Neuronal stem cell (in vitro differentiated cells): ENCODE data around the gene GRIK4.

ENCODE experiments used
- DNase-seq: peaks from one replicate; pipeline ENCODE4 v3.0.0-alpha.2; 2013; ENCODE audit warnings: low spot score
- H2AFZ ChIP-seq: one replicate; pipeline ENCODE4 v1.6.1; 2013; ENCODE audit warnings: mild to moderate bottlenecking, low read length, inconsistent platforms
- H2AK5ac ChIP-seq: 2 replicates; pipeline ENCODE4 v1.6.1; 2013; ENCODE audit warnings: low read depth, mild to moderate bottlenecking, inconsistent platforms, low read length, moderate library complexity, mixed read lengths
- H2BK120ac ChIP-seq: 2 replicates; pipeline ENCODE4 v1.6.1; 2013; ENCODE audit warnings: low read depth, mild to moderate bottlenecking, inconsistent platforms, low read length, moderate library complexity, mixed read lengths
- H2BK12ac ChIP-seq: one replicate; pipeline ENCODE4 v1.6.1; 2013; ENCODE audit warnings: low read length, inconsistent platforms
- H2BK15ac ChIP-seq: 2 replicates; pipeline ENCODE4 v1.6.1; 2013; ENCODE audit warnings: mild to moderate bottlenecking, low read length, inconsistent platforms, mixed read lengths
- H2BK5ac ChIP-seq: one replicate; pipeline ENCODE4 v1.6.1; 2013; ENCODE audit warnings: inconsistent platforms, mild to moderate bottlenecking, low read length, moderate library complexity
- H3K14ac ChIP-seq: one replicate; pipeline ENCODE4 v1.6.1; 2013; ENCODE audit warnings: low read length, inconsistent platforms
- H3K18ac ChIP-seq: 2 replicates; pipeline ENCODE4 v1.6.1; 2013; ENCODE audit warnings: low read length, inconsistent platforms
- H3K23ac ChIP-seq: 2 replicates; pipeline ENCODE4 v1.6.1; 2013; ENCODE audit warnings: low read depth, mild to moderate bottlenecking, mixed read lengths, low read length, inconsistent platforms; ENCODE audit not compliant: poor library complexity
- H3K27ac ChIP-seq: replicated peaks from 3 replicates; pipeline ENCODE4 v1.5.1; 2013; ENCODE audit warnings: low read length, inconsistent platforms
- H3K27me3 ChIP-seq, 3 experiments: 2 replicates each; pipeline ENCODE4 v1.6.1; 2013; ENCODE audit warnings: low read length in 3 of 3, mild to moderate bottlenecking in 2 of 3, inconsistent platforms in 1 of 3, low read depth in 1 of 3, mixed read lengths in 1 of 3, moderate library complexity in 1 of 3; ENCODE audit not compliant: control insufficient read depth in 3 of 3, insufficient read depth in 3 of 3
- H3K36me3 ChIP-seq, 2 donors: replicated peaks in 1 of 2; 2 replicates each; pipeline ENCODE4 v1.6.1; 2013; ENCODE audit warnings: low read length in 2 of 2; ENCODE audit not compliant: control insufficient read depth in 2 of 2, insufficient read depth in 2 of 2
- H3K4ac ChIP-seq: 2 replicates; pipeline ENCODE4 v1.6.1; 2013; ENCODE audit warnings: inconsistent platforms, mild to moderate bottlenecking, low read length, moderate library complexity
- H3K4me1 ChIP-seq, 2 donors: 1 replicate in 1 of 2; 2 replicates in 1 of 2; pipeline ENCODE4 v1.6.1; 2013; ENCODE audit warnings: low read length in 2 of 2, low read depth in 1 of 2; ENCODE audit not compliant: control insufficient read depth in 2 of 2, insufficient read depth in 1 of 2
- H3K4me2 ChIP-seq: one replicate; pipeline ENCODE4 v1.6.1; 2013; ENCODE audit warnings: mild to moderate bottlenecking, low read length, inconsistent platforms; ENCODE audit not compliant: insufficient read depth, poor library complexity, severe bottlenecking
- H3K4me3 ChIP-seq, 2 donors: 2 replicates each; pipeline ENCODE4 v1.5.1; 2013; ENCODE audit warnings: low read length in 2 of 2, mild to moderate bottlenecking in 2 of 2, inconsistent platforms in 1 of 2, moderate library complexity in 1 of 2
- H3K79me1 ChIP-seq: one replicate; pipeline ENCODE4 v1.6.1; 2013; ENCODE audit warnings: low read depth, mild to moderate bottlenecking, inconsistent platforms, low read length, moderate library complexity
- H3K9ac ChIP-seq: one replicate; pipeline ENCODE4 v1.6.1; 2013; ENCODE audit warnings: mild to moderate bottlenecking, low read depth, low read length, inconsistent platforms; ENCODE audit not compliant: poor library complexity
- H3K9me3 ChIP-seq, 2 donors: replicated peaks in 1 of 2; 2 replicates each; pipeline versions ENCODE3 to v1.6.1; 2013; ENCODE audit warnings: low read length in 2 of 2, mild to moderate bottlenecking in 2 of 2, inconsistent platforms in 1 of 2, low read depth in 1 of 2, mixed read lengths in 1 of 2, moderate library complexity in 1 of 2; ENCODE audit not compliant: control insufficient read depth in 2 of 2, insufficient read depth in 1 of 2
- H4K8ac ChIP-seq: one replicate; pipeline ENCODE4 v1.6.1; 2013; ENCODE audit warnings: low read depth, mild to moderate bottlenecking, inconsistent platforms, low read length, moderate library complexity
- H4K91ac ChIP-seq: one replicate; pipeline ENCODE4 v1.6.1; 2013; ENCODE audit warnings: low read length, low read depth, mild to moderate bottlenecking, inconsistent platforms; ENCODE audit not compliant: poor library complexity
- WGBS, 2 donors: extraction: QIAGEN DNeasy Blood & Tissue Kit; methylation state at CpG; one replicate each; pipeline ENCODE4 v1.1.7; 2013; ENCODE audit warnings: missing lambda C conversion rate in 2 of 2, mixed read lengths in 1 of 2; ENCODE audit not compliant: insufficient read length in 2 of 2, insufficient replicate concordance in 1 of 2; ENCODE audit errors: extremely low coverage in 2 of 2; 5-methylcytosine and 5-hydroxymethylcytosine counted together

The GRIK4 gene

GRCh38 chr11:120529214-120529613 lies 17.7 kb downstream of the GRIK4 start:
- no peak overlapping the region for H4K8ac ChIP-seq
- WGBS, 2 donors, result no CpG with 5 or more reads among the region's 7 CpGs
- peaks cover 0 to 5% (median 0%) of the 10 kb centered on the region in 3 experiments for H3K27me3 ChIP-seq

DNA sequence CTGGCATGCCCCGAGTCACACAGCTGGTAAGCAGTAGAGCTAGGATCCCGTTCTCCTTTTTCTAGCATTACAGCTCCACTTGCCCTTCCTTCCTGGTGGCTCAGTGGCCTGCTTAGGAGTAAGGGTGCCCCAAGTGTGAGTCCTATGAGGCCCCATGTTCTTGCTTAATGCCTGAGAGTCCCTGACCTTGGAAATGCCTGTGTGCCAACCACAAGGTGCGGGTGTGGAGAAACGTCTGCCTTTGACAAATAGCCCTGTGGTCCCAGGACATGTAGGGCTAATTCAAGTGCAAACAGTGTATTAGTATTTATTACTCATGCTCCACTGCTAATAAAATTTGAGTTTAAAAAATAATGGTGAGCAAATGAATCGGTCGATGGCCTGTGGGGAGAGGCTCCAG lies 18.4 kb downstream of the GRIK4 start:
- Histone ChIP-seq H3K9ac (no peak overlapping the region), H2BK15ac (no peak overlapping the region), H2BK12ac (no peak overlapping the region), H4K91ac (no peak overlapping the region), H3K14ac (no peak overlapping the region), H3K27me3 (peaks cover 0 to 5% (median 0%) of the 10 kb centered on the region in 3 experiments), H3K27ac (no peak overlapping the region), H4K8ac (no peak overlapping the region), H3K9me3 (no peaks in the 10 kb centered on the region), H3K23ac (no peak overlapping the region), H3K4me1 (peaks cover 10 to 12% of the 10 kb centered on the region in 2 donors), H2BK120ac (no peak overlapping the region), H3K4ac (no peak overlapping the region), H2BK5ac (no peak overlapping the region), H3K36me3 (no peaks in the 10 kb centered on the region), H3K79me1 (no peaks in the 10 kb centered on the region), H3K4me3 (no peak overlapping the region), H2AK5ac (no peak overlapping the region), H3K18ac (no peak overlapping the region), H2AFZ (no peak overlapping the region), H3K4me2 (no peak overlapping the region)
- WGBS, 2 donors, result no CpG with 5 or more reads among the region's 6 CpGs
- DNase-seq, result no peak

More at GRCh38 chr11:120529214-120529613, 17.7 kb downstream of the GRIK4 start:
- H3K14ac ChIP-seq, result peak overlapping the region; percentile 72
- no peak overlapping the region for H2AK5ac ChIP-seq
- H3K4ac ChIP-seq, result no peak overlapping the region
- no peak overlapping the region for H3K27ac ChIP-seq
- H3K36me3 ChIP-seq, result no peaks in the 10 kb centered on the region
- H3K9ac ChIP-seq, result no peak overlapping the region
- no peak overlapping the region for H2BK15ac ChIP-seq
- H2BK120ac ChIP-seq, result no peak overlapping the region
- no peak overlapping the region for H2BK5ac ChIP-seq
- H3K79me1 ChIP-seq, result no peaks in the 10 kb centered on the region
- H3K23ac ChIP-seq, result no peak overlapping the region
- H3K9me3 ChIP-seq, result no peaks in the 10 kb centered on the region
- H2AFZ ChIP-seq, result no peak overlapping the region
- no peak overlapping the region for H3K4me2 ChIP-seq
- DNase-seq, result no peak
- peaks cover 10 to 12% of the 10 kb centered on the region in 2 donors for H3K4me1 ChIP-seq
- H2BK12ac ChIP-seq, result no peak overlapping the region
- H3K4me3 ChIP-seq, result no peak overlapping the region
- H3K18ac ChIP-seq, result no peak overlapping the region
- H4K91ac ChIP-seq, result no peak overlapping the region

GRCh38 chr11:120532082-120532831 lies 20.7 kb downstream of the GRIK4 start:
- H3K4me2 ChIP-seq, result peak overlapping the region; percentile 26
- peak overlapping the region; percentile 12 for H2AFZ ChIP-seq
- H3K14ac ChIP-seq, result no peak overlapping the region
- no CpG with 5 or more reads among the region's 16 CpGs for WGBS, 2 donors
- no peak overlapping the region for H2BK5ac ChIP-seq
- no peaks in the 10 kb centered on the region for H3K9me3 ChIP-seq
- H2BK15ac ChIP-seq, result no peak overlapping the region
- no peak overlapping the region for H4K8ac ChIP-seq
- peaks cover 10 to 12% of the 10 kb centered on the region in 2 donors for H3K4me1 ChIP-seq
- H3K4me3 ChIP-seq, result no peak overlapping the region
- no peak overlapping the region for H2BK120ac ChIP-seq
- H3K27me3 ChIP-seq, result peaks cover 0 to 5% (median 0%) of the 10 kb centered on the region in 3 experiments
- H2BK12ac ChIP-seq, result no peak overlapping the region
- no peak overlapping the region for H4K91ac ChIP-seq
- no peak overlapping the region for H3K4ac ChIP-seq
- no peak overlapping the region for H3K18ac ChIP-seq
- peak overlapping the region; percentile 68 for H2AK5ac ChIP-seq
- no peak overlapping the region for H3K27ac ChIP-seq
- no peak for DNase-seq
- H3K9ac ChIP-seq, result no peak overlapping the region
- no peaks in the 10 kb centered on the region for H3K79me1 ChIP-seq
- no peaks in the 10 kb centered on the region for H3K36me3 ChIP-seq
- no peak overlapping the region for H3K23ac ChIP-seq

DNA sequence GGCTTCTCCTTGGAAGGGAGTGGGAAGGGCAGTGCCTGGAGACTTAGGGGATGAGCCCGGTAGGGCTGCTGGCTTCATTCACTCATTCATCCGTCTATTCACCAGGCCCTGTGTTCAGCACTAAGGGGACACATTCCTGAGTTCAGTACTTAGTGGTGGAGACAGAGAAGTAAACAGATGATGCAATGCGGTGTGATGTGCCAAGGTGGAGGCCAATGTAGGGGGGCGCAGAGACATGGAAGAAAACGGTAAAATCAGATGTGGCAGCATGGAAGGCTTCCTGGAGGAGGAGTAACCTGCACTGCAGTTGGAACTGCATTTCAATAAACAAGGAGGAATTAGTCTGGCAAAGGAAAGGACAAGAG lies 21.3 kb downstream of the GRIK4 start:
- no peak for DNase-seq
- H3K23ac ChIP-seq, result no peak overlapping the region
- peaks cover 0 to 5% (median 0%) of the 10 kb centered on the region in 3 experiments for H3K27me3 ChIP-seq
- H3K4ac ChIP-seq, result no peak overlapping the region
- no peak overlapping the region for H3K4me2 ChIP-seq
- H3K9me3 ChIP-seq, result no peaks in the 10 kb centered on the region
- WGBS, 2 donors, result no CpG with 5 or more reads among the region's 5 CpGs
- no peak overlapping the region for H2BK12ac ChIP-seq
- H4K91ac ChIP-seq, result no peak overlapping the region
- H3K14ac ChIP-seq, result no peak overlapping the region
- H2BK15ac ChIP-seq, result no peak overlapping the region
- H3K18ac ChIP-seq, result no peak overlapping the region
- H3K9ac ChIP-seq, result no peak overlapping the region
- H2AK5ac ChIP-seq, result no peak overlapping the region
- peak overlapping the region; percentile 12 for H2AFZ ChIP-seq
- no peaks in the 10 kb centered on the region for H3K79me1 ChIP-seq
- H2BK120ac ChIP-seq, result no peak overlapping the region
- no peak overlapping the region for H4K8ac ChIP-seq
- no peak overlapping the region for H2BK5ac ChIP-seq
- H3K27ac ChIP-seq, result no peak overlapping the region
- no peaks in the 10 kb centered on the region for H3K36me3 ChIP-seq
- H3K4me1 ChIP-seq, result peaks cover 8 to 10% of the 10 kb centered on the region in 2 donors
- H3K4me3 ChIP-seq, result no peak overlapping the region
